Stimulated activated CD8-positive, alpha-beta memory T cell treated with anti-CD3 and anti-CD28 coated beads, Interleukin-15, amount 100 ng/mL, for 4 hours (primary cell): Measurements from ENCODE around the gene IQCF5.
"Not testable (repeated sequence)": the region's sequence is repeated elsewhere in the genome, so short reads cannot be mapped to it uniquely, and the experiment has no call there.

Source experiments
- DNase-seq, 2 donors: peaks; one replicate each; pipeline ENCODE4 v3.0.0-alpha.2; 2020; ENCODE audit warnings: low read depth in 2 of 2

IQCF5 gene

DNA sequence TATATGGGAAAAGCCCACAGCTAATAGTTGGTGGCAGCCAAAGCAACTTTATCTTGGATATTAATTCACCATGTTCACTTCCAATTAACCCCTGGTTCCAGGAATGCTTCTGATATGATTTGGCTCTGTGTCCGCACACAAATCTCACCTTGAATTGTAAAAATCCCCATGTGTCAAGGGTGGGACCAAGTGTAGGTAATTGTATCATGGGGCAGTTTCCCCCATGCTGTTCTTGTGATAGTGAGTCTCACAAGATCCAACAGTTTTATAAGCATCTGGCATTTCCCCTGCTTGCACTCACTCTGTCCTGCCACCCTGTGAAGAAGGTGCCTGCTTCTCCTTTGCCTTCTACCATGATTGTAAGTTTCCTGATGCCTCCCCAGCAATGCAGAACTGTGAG lies 6.5 kb downstream of the IQCF5 start:
- not testable (repeated sequence) for DNase-seq

GRCh38 chr3:51862886-51863285 lies 12.5 kb downstream of the IQCF5 start:
- no peak for DNase-seq

DNA sequence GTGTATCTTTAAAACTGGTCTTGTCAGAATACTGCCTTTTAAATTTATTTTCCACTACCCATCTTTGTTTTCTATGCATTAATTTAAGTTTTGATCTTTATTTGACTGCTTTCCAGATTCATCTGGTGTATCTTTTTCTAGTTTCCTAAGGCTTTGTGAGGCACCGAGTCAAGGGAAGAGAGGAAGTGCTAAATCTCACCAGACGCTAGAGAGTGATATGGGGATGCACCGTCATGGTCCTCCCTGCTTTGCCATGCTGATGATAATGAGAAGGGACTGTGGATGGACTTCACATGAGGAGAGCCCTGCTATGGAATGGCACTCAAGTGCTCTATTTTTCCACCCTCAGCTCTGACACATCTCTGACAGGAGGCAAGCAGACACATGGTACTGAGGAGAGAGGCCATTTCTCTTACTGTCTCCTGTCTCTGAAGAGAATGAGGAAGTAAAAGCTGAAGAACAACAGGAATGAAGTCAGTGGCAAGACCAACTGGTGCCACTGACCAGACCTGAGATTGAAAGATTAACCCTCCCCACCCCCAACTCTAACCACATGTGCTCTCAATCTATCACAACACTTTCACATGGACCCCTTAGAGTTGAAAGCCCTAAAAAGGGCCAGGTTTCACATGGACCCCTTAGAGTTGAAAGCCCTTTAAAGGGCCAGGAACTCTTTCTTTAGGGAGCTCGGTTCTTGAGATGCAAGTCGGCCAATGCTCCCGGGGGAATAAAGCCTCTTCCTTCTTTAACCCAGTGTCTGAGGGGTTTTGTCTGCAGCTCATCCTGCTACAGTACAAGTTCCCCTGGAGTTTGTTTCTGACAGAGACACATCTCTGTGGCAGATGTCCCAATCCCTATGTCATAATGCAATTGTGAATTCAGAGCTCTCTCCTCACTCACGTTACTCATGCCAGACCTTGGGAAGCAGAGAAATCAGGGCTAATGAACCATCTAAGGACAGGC lies 14.4 kb downstream of the IQCF5 start, which contains the start of gene IQCF2:
Gene IQCF2, plus strand, starts transcription at position 913 of the 963 bp plus-strand sequence. CDS start 52 bp downstream, outside the sequence.
- no peak for DNase-seq

DNA sequence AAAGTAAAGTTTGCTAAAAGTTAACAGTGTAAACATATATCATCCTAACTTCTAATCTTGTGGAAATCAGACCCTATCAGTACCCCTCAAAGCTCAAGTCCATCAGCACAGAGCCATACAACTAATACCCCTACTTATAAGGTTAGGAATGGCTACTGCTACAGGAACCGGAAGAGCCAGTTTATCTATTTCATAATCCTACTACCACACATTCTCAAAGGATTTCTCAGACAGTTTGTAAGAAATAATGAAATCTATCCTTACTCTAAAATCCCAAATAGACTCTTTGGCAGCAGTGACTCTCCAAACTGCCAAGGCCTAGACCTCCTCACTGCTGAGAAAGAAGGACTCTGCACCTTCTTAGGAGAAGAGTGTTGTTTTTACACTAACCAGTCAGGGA lies 20.0 kb downstream of the IQCF5 start:
- DNase-seq, result not testable (repeated sequence)

DNA sequence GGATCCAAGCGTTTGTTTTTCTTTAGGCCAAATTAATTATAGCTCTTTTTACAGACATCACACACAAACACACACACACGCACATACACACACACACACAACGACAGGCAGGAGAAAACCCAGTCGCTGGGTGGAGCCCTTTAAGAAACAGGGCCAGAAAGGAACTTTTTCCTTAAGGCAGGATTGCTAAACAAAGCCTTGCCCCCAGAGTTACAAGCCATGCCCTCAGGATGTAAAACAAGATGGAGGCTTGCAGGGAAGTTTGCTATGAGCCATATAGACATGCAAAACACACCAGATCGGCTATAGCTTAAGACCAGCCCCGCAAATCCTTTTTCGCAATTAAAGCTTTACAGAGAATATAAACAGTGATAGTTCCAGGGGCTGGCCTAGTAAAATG lies 30.3 kb downstream of the IQCF5 start:
- no peak for DNase-seq

GRCh38 chr3:51836606-51837005 lies 38.8 kb downstream of the IQCF5 start:
- DNase-seq, result no peak

DNA sequence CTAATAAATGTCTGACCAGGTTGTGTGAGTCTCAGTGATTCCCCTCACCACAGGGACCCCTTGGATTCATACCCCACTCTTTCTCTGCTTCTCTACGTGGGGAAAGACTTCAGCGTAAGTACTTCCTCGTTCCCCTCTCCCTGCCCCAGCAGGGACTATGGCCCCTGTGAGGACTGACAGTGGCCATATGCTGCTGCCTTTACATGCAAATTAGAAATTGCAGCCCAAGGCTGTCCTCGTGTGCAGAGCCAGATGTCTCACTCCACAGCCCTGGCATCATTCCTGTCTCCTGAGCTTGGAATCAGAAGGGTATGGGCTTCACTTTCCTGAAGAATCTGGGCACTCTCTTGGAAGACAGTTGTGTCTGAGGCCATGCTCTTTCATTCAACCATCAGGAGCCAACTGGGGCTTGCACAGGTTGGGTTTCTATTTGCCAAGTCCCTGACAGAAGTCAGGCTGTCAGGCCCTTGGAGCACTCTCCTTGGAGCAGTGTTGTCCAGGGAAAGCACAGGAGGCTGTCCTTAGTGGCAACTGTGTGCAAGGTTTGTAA lies 44.5 kb downstream of the IQCF5 start:
- no peak for DNase-seq

DNA sequence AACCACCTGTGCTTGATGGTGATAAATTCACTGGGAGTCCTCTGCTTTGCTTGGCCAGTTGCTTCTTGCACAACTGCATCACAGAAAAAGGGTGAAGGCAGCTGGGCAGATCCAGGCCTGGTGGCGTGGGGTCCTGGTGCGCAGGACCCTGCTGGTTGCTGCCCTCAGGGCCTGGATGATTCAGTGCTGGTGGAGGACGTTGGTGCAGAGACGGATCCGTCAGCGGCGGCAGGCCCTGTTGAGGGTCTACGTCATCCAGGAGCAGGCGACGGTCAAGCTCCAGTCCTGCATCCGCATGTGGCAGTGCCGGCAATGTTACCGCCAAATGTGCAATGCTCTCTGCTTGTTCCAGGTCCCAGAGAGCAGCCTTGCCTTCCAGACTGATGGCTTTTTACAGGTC lies 45.1 kb downstream of the IQCF5 start:
- no peak for DNase-seq

GRCh38 chr3:51828297-51828696 lies 47.1 kb downstream of the IQCF5 start:
- DNase-seq, result no peak
